Nephron progenitor cell (in vitro differentiated cells): ENCODE measurements around the gene CUL9.

Source experiments
- DNase-seq: peaks from one replicate; pipeline ENCODE4 v3.0.0; 2021
- H3K27ac Mint-ChIP-seq: 2 replicates; pipeline ENCODE4 v1.8.0; 2021; ENCODE audit warnings: mild to moderate bottlenecking, moderate library complexity, mixed read lengths
- H3K27me3 Mint-ChIP-seq: 2 replicates; pipeline ENCODE4 v1.8.0; 2021; ENCODE audit warnings: mild to moderate bottlenecking, low read depth, mixed read lengths; ENCODE audit not compliant: poor library complexity
- H3K36me3 Mint-ChIP-seq: 2 replicates; pipeline ENCODE4 v1.8.0; 2021; ENCODE audit warnings: low read depth, mixed read lengths
- H3K4me1 Mint-ChIP-seq: 2 replicates; pipeline ENCODE4 v1.8.0; 2021; ENCODE audit warnings: mixed read lengths
- H3K4me3 Mint-ChIP-seq: 2 replicates; pipeline ENCODE4 v1.8.0; 2021; ENCODE audit warnings: mild to moderate bottlenecking, moderate library complexity, mixed read lengths
- H3K9me3 Mint-ChIP-seq: 2 replicates; pipeline ENCODE4 v1.8.0; 2021; ENCODE audit warnings: mild to moderate bottlenecking, moderate library complexity, mixed read lengths
- TF ChIP-seq, protein P1 (sequence below): fragments of 200-600 bp; sonication (generic); IDR thresholded peaks from 2 replicates; pipeline ENCODE4 v1.5.0; 2021; ENCODE audit warnings: antibody characterized with exemption

CUL9 gene

GRCh38 chr6:43262780-43263313, 80.9 kb downstream of the CUL9 start:
- H3K4me3 Mint-ChIP-seq: no peak overlapping the region
- peaks cover 36% of the 10 kb centered on the region for H3K27me3 Mint-ChIP-seq

DNA sequence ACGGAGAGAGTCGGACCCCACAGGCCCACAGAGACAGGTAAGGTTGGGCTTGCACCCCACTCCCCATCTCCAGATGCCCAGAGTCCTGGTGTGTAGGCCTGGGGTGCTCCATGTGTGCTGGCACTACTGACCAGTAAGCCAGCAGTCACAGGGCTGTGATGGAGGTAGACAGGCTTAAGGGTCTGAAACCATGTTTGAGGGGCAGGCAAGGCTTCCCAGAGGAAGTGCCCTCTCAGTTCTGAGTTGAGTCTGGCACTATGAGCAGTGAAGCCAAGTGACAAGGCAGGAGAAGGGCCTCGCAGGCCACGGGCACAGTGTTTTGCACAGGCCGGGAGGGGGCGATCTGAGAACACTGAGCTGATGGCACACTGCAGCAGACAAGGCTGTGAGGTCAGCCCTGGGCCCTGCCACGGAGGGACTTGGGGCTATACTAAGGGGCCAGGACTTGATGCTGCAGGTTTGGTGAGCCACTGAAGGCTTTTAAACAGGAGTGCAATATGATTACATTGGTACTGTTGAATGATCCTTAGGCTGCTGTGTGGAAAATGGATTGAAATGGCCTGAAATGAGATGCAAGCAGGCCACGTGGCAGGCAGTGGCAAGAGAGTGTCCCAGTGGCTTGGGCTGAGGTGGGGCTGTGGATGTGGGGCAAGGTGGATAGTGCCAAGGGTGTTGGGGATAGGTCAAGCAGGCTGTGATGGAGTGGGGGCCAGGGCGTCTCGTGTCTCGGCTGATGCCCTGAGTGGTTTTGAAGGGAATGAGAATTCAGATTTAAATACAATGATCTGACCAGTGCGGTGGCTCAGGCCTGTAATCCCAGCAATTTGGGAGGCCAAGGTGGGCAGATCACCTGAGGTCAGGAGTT, 81.5 kb downstream of the CUL9 start:
- peak; percentile 81 for DNase-seq
- Mint-ChIP-seq H3K9me3 (no peaks in the 10 kb centered on the region), H3K4me1 (peaks cover 27% of the 10 kb centered on the region), H3K27me3 (peaks cover 43% of the 10 kb centered on the region), H3K4me3 (no peak overlapping the region), H3K27ac (no peak overlapping the region), H3K36me3 (no peaks in the 10 kb centered on the region)
- TF ChIP-seq, protein P1, sequence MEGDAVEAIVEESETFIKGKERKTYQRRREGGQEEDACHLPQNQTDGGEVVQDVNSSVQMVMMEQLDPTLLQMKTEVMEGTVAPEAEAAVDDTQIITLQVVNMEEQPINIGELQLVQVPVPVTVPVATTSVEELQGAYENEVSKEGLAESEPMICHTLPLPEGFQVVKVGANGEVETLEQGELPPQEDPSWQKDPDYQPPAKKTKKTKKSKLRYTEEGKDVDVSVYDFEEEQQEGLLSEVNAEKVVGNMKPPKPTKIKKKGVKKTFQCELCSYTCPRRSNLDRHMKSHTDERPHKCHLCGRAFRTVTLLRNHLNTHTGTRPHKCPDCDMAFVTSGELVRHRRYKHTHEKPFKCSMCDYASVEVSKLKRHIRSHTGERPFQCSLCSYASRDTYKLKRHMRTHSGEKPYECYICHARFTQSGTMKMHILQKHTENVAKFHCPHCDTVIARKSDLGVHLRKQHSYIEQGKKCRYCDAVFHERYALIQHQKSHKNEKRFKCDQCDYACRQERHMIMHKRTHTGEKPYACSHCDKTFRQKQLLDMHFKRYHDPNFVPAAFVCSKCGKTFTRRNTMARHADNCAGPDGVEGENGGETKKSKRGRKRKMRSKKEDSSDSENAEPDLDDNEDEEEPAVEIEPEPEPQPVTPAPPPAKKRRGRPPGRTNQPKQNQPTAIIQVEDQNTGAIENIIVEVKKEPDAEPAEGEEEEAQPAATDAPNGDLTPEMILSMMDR: peak; percentile 75

More at GRCh38 chr6:43262780-43263313, 80.9 kb downstream of the CUL9 start:
- Mint-ChIP-seq H3K9me3 (no peaks in the 10 kb centered on the region), H3K4me1 (peaks cover 25% of the 10 kb centered on the region), H3K36me3 (no peaks in the 10 kb centered on the region), H3K27ac (no peak overlapping the region)
- TF ChIP-seq, protein P1: no peak
- no peak for DNase-seq

DNA sequence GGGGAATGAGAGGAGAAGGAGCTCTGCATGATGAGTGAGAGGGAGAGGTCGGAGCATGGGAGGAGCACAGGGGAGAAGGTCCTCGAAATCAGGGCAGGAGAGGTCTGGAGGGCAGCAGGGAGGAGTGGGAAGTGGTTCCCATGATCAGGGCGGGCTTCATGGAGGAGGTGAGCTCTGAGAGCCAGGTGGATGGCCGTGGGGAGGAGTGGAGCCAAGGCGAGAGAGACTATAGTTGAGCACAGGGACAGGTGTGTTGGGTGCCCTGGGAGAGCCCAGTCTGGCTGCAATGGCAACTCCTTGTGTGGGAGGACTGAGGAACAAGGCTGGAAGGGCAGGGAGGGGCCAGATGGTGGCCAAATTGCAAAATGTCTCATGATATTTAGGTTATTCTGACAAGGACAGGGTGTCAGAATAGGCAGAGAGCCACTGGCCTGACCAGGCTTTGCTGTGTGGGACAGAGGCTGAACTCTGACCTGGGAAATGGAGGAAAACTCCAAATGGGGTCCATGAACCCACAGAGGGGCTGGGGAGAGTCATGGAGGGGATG, 82.7 kb downstream of the CUL9 start:
- TF ChIP-seq, protein P1: no peak
- peaks cover 36% of the 10 kb centered on the region for H3K4me1 Mint-ChIP-seq
- H3K9me3 Mint-ChIP-seq: no peaks in the 10 kb centered on the region
- H3K27me3 Mint-ChIP-seq: peaks cover 51% of the 10 kb centered on the region
- no peak for DNase-seq
- H3K36me3 Mint-ChIP-seq: no peaks in the 10 kb centered on the region
- no peak overlapping the region for H3K27ac Mint-ChIP-seq
- no peak overlapping the region for H3K4me3 Mint-ChIP-seq

GRCh38 chr6:43265564-43265963, 83.6 kb downstream of the CUL9 start:
- Mint-ChIP-seq H3K27ac (no peak overlapping the region), H3K27me3 (peaks cover 54% of the 10 kb centered on the region)

DNA sequence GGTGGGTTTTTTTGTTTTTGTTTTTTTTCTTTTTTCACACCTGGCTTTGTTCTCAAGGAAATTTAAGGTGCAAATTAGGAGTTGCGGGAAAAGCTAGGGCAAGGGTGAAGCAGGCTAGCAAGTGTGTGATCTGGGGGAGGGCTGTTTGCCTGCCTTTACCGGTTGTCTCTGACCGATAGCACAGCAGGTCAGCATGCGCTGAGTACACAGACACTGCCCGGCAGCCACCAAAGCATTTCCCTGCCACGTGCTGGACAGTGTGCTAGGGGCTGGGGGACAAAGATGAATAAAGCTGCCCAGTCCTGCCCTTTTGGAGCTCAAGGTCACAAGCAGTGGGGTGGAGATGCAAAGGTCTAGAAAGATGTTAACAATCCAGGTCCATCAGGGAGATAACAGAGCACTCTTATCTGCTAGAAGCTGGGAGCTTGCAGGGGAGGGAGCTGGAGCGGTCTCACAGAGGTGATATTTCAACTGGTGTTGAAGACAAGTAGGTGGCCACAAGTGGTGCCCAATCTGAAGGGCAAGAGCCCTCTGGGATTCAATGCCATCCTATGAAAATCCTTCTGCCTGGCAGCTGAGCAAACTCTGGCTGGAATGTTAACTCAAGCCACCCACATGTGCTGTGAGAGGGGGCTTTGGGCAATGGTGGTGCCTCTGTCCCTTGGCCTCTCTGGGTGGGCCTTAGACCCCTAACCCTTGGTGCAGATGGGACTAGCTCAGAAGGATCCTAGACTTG, 85.8 kb downstream of the CUL9 start:
- Mint-ChIP-seq H3K36me3 (no peaks in the 10 kb centered on the region), H3K9me3 (no peaks in the 10 kb centered on the region), H3K4me3 (no peak overlapping the region), H3K27ac (no peak overlapping the region), H3K27me3 (peaks cover 73% of the 10 kb centered on the region), H3K4me1 (peaks cover 48% of the 10 kb centered on the region)
- DNase-seq: no peak
- TF ChIP-seq, protein P1: no peak

More at GRCh38 chr6:43265564-43265963, 83.6 kb downstream of the CUL9 start:
- DNase-seq: no peak
- TF ChIP-seq, protein P1: no peak
- H3K4me1 Mint-ChIP-seq: peaks cover 44% of the 10 kb centered on the region
- no peak overlapping the region for H3K4me3 Mint-ChIP-seq
- no peaks in the 10 kb centered on the region for H3K36me3 Mint-ChIP-seq
- H3K9me3 Mint-ChIP-seq: no peaks in the 10 kb centered on the region
